ENCODE data around the gene IRAK1.

DNA sequence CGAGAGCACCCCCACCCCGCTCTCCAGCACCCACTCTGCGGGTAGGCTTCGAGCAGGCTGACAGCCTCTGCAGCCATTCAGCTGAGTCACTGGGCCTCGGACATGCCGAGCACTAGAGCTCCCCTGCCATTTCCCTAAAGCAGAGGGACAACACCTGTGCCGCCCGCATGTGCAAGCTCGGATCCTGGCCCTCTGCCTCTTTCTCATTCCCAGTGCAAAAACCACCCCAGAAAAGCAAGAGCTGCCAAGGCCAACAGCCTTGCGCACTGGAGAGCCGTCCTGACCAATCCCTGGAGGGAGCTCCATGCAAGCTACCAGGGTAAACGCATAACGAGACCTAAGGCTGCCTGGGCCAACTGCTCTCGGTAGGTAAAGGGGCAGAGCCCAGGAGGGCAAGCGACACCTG, 53.4 kb downstream of the IRAK1 start:
- TF ChIP-seq, protein P1, sequence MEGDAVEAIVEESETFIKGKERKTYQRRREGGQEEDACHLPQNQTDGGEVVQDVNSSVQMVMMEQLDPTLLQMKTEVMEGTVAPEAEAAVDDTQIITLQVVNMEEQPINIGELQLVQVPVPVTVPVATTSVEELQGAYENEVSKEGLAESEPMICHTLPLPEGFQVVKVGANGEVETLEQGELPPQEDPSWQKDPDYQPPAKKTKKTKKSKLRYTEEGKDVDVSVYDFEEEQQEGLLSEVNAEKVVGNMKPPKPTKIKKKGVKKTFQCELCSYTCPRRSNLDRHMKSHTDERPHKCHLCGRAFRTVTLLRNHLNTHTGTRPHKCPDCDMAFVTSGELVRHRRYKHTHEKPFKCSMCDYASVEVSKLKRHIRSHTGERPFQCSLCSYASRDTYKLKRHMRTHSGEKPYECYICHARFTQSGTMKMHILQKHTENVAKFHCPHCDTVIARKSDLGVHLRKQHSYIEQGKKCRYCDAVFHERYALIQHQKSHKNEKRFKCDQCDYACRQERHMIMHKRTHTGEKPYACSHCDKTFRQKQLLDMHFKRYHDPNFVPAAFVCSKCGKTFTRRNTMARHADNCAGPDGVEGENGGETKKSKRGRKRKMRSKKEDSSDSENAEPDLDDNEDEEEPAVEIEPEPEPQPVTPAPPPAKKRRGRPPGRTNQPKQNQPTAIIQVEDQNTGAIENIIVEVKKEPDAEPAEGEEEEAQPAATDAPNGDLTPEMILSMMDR (IDR thresholded peaks at IDR 0.05; ENCODE audit: extremely low read depth in 1 of 2, insufficient read depth in 1 of 2, low read depth in 1 of 2, low read length in 2 of 2): no peak
- TF ChIP-seq POLR2AphosphoS5 (IDR thresholded peaks at IDR 0.05; ENCODE audit: insufficient read depth, low read depth, low read length): no peak

Measured in endothelial cell of umbilical vein (primary cell).